GM18502 (cell line): Measurements from ENCODE around the gene CRACDL.

Experiments
- ATAC-seq: cut with Tn5 transposase; IDR thresholded peaks from one replicate; pipeline ENCODE4 v1.9.1; 2021; ENCODE audit warnings: mild to moderate bottlenecking; ENCODE audit not compliant: unreplicated experiment, poor library complexity

The CRACDL gene

DNA sequence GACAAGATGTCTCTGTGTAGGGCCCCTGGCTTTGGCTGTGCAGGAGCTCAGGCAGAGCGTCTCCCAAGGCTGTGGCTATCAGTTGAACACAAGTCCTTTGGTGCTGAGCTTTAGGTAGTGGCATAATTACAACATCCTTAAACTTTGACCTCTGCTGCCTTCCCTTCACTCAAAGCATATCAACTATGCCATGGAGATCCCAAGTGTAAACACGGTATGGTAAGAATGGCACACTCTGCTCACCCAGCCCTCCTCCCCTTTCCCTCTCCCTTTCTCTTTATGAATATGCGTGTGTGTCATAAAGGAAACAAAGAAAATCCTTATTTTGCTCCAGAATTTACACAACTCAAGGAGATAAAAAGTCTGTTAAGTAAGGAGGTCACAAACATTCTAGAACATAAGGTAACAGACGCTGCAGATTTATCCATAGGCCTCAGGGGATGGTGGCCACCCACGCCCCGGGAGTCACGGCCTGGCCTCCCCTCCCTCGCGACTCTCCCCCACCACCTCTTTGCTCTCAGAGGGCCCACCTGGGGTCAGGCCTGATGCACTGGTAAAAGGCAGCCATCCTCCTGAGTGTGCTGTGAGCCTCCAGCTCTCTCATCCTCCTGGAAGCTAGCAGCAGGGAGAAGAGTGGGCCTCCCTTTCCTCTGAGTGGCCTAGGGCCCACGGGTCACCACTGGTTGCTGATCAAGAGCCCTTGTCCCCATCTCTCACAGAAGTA is 67.3 kb downstream of the CRACDL start:
- no peak for ATAC-seq

DNA sequence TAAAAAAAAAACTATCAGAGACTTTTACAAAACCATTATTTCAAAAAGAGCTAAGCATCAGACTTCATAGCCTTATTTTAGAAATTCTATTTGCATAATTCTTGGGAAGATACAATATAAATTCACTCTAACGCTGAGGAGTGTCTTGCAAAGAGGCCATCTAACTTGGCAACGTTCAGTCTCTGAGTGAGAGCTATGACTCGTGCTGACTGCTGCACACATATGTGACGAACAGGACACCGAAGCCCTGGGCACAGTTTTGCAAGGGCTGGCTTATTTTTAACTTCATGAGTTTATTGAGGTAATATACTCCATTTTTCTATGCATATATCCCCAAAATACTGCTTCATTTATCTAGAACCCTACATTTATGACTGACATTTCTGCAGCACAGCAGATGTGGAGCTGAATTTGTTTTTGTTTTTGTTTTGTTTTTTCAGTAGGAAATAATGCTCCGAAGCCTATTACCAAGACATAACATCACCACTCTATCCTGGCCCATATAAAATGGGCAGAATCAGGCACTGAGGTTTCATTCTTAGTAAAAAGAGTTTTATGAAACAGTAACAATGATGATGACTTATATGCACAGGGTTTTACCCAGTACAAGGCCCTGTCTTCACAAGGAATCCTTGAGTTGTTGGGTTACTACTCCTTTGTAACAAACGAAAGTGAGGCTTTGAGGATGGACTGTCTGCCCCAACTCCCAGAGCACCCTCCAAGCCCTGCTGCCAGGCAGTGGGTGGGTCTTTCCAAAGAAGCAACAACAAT is 68.3 kb downstream of the CRACDL start:
- ATAC-seq: no peak

DNA sequence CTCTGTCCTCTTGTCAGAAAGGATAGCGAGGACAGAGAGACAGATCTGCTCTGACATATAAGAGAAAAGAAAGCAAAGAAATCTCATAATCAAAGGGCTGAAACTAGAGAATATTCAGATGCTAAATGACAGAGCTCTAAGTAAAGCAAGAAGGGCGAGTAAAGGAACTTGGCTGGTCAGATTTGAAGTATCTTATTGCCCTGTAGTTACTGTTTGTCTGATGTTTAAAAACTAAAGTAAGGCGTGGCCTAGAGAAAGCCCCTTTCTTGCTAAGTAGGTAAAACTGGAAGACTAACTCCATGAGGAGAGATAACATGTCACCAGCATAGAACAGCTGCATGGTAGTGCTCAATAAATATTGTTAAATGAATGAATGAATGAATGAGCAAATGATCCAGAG is 70.0 kb downstream of the CRACDL start:
- no peak for ATAC-seq

DNA sequence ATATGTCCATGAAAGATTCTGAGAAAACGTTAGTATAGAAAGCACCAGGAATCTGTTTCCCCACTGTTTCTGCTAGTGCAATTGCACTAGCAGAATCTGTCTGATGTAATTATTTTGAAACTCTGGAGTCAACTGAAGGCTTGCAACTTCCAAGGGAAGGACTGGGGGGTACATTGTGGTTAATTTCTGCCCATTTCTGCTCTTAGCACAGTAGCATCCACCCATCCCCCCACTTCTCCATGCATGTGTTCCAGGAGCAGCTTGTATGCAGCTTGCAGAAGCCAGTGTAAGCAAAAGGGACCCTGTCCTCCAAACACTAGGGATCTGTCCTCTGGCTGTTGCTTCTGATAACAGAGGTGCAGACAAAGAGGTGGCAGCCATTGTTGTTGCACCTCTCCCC is 74.4 kb downstream of the CRACDL start:
- ATAC-seq: no peak

DNA sequence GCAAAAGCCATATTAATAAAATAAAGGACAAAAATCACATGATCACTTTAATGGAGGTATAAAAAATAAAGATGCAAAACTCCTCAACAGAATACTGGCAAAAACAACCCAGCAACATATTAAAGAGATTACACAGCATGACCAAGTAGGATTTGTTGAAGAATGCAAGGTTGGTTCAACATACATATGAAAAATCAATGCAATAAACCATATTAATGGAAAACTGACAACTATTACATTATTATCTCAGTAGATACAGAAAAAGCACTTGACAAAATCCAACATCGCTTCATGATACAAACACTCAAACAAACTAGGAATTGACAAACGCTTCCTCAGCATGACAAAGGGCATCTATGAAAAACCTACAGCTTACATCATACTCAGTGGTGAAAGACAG is 76.7 kb downstream of the CRACDL start:
- ATAC-seq: no peak

DNA sequence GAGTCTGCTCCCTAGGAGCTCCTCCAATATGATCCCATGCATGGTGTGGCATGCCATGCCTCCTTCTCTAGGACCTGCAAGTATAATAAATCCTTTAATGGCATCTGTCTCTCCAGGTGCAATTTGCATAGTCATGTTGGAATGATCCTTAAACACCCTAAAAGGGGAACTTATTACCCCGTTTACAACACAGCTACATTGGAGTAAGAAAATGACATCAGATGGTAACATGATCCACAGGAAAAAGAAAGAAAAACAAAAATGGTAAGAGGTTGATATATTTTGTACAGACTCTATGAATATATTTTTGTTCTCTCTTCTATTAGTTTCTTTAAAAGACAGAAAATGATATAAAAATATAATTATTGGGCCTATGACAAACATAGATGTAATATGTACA is 79.0 kb downstream of the CRACDL start:
- ATAC-seq: no peak

DNA sequence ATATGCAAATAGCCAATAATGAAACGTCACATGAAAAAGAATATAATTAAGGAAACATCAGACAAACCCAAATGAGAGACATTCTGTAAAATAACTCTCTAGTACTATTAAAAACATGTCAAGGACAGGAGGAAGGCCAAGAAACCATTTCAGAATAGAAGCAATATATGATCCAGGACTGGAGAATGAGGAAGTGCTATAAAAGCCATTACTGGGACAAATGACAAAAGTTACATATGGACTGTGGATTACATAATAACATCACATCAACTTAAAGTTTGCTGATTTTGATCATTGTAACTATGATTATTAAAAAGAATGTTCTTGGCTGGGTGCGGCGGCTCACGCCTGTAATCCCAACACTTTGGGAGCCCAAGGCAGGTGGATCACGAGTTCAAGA is 81.3 kb downstream of the CRACDL start:
- no peak for ATAC-seq

DNA sequence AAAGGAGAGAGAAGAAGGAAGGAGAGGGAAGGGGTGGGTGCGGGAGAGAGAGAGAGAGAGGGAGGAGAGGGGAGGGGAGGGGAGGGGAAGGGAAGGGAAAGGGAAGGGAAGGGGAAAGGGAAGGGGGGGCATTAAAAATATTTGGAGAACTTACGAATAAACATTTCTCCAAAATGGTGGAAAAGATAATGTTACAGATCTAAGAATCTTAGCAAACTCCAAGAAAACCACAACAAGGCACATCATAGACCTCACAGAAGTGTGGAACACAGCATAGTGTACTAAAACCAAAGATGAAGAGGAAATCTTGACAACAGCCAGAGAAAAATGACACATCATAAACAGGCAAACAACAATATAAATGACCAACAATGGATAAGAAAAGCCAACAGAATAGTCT is 83.1 kb downstream of the CRACDL start:
- no peak for ATAC-seq

DNA sequence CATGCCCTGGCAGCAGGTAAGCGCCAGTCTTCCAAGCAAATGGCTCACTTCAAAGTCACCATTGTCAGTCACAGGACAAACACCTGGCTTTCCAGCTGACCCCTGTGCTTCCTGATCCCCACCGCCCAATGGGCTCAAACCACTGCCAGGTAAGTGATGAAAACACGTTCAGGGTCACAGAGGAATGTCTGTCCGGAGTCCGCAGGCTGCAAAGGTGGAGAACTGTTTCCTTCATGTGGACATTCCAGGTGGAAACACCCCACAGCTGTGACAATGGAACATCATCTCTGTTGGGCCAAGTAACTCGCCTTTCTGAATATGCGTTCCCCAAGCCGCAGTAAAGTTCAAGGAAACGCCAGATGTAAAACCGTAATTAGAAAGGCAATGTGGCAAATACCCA is 86.0 kb downstream of the CRACDL start:
- no peak for ATAC-seq

DNA sequence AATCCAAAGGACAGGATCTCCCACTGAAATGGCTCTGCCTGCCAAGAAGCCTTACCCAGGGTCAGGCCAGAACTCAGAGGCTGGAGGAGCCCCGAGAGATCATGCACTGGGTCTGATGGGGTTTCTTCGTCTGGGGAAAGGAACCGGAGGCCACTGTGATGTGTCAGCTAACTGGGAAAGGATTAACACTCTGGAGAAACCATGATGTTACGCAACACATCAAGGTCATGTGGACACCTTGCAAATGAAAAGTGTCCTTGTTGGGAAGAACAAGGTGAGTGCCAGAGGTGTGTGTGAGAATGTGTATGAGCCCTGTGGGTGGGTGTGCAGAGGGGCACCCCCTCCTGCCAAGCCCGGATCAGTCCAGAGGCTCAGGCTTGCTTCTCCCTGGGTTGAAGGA is 86.9 kb downstream of the CRACDL start:
- no peak for ATAC-seq

DNA sequence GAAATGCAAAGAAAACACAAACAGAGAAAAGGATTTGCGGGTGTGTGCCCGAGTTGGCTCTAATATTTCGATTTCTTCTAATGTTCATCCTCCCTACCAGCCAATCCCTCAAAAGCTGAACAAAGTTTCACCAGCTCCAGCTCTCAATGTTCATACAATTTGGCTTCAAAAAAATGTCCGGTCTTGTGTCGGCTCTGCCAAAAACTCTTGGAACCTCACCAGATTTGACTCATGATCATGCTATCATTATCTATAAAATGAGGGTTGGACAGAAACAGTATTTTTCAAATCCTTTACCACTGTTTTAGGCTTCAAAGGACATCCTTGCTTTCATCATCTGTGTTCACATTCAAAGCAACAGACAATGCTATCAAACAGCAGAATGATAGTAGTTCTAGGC is 88.2 kb downstream of the CRACDL start:
- no peak for ATAC-seq

DNA sequence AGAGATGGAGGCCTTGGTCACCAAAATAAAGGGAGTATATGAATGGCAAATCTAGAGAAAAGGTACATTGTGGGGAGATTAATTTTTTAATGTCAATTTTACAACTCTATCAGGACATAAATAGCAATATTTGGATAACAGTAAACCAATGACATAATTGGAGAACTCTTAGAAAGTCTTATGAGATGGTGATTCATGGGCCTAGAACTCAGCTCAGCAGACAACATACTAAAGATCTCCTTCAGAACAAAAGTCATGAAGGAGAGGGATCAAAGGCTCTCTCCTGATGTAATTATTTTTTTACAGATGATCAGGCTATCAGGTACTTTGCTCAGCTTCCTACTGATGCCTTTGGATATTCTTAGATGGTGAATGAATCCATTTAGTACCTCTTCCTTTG is 90.0 kb downstream of the CRACDL start:
- no peak for ATAC-seq

DNA sequence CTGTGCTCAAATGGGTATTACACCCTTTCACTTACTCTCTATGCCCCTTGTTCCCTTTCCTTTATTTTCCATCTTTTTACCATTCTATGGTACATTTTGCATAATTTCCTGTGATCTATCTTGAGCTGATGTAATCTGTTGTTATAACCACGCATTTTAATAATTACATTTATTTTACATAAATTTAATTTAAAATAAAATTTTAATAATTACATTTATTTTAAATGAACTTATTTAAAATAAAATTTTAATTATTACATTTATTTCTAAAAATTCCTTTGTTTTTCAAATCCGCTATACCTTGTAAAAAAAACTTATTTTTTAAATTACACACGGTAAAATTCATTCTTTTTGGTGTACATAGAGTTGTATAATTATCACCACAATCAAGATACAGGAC is 93.9 kb downstream of the CRACDL start:
- no peak for ATAC-seq

DNA sequence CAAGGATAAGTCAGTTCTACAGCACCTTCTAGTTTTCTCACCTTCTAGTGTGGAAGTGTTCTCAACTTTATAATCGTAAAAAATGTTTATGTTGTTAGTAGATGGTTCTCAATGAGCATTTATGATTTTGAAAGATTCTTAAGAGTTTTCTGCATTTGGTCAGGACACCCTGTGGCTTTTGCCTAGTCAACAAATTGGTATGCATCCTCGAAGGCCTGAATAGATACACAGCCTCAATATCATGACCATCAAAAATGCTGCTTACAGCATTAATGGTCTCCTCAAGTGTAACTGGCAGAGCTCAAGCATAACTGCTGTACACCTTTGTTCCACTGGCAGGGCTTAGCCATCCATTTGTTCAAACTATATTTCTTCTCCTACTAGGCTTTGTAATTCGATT is 96.7 kb downstream of the CRACDL start:
- ATAC-seq: no peak

DNA sequence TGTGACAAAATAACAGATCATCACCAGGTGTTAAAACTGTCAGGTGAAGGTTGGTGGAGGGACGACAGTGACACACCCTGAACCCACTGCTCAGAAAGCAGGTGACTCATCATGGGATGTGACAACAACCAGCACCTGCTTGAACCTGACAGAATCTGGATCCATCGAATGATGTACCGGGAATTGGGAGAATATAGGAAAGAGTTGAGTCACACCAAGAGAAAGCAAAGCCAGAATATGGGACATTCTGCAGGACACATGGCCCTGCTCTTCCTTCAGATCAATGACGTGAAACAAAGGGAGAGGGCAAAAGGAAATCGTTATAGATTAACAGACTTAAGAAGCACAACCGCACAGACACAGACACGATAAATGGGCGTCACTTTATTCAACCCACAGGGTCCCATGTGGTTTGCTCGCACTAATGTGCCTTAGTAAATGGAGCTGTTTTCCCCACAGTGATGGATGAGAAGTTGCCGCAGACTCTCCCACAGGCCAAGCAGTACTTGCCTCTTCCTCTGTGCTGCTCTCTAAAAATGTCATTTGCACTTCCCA is 100.1 kb downstream of the CRACDL start:
- ATAC-seq: no peak

DNA sequence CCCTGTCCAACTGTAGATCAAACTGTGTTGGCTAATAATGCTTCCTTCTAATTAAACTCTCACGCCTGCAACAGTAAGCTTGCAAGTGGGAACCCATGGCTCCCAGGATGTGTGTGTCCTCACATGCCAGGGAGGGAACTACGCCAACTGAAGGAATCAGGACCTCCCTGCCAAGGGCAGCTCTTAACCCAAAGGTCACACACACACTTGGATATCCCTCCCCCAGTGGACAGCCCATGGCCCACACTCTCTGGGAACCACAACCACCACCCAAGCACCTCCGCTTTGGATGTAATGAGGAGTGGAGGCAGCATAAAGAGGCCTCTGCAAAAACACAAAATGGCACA is 102.1 kb downstream of the CRACDL start:
- ATAC-seq: no peak

DNA sequence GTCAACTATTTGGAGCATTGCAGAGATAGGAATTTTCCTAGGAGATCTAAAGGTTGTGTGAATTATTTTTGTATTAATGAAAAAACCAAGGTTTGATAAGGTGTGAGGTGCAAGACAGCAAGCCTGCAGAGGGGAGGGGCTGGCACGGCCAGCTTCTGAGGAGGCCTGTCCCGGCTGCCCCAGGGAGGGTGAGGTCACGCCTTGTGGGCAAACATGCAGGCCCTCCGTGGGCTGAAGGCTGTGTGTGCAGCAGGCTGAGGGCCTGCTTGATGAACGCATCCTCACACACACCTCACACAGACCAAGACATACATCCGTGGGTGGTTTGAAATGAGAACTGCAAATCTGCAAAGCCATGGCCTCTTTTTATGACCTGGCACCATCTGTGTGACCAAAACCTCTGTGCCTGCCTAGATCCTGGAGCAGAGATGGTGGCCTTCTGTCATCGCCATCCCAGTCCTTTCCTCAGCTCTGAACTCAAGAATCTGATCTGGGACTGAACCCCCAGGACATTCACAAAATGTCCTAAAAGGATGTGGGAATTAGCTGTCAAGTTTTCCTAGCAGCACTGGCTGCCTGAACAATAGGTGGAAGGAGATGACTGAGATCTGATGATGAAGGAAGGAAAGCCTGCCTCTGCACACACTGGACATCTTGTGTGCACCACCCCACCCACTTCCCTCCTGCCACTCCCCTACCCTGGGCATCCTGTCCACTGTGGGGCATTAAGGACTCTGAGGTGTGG is 102.7 kb downstream of the CRACDL start:
- no peak for ATAC-seq

DNA sequence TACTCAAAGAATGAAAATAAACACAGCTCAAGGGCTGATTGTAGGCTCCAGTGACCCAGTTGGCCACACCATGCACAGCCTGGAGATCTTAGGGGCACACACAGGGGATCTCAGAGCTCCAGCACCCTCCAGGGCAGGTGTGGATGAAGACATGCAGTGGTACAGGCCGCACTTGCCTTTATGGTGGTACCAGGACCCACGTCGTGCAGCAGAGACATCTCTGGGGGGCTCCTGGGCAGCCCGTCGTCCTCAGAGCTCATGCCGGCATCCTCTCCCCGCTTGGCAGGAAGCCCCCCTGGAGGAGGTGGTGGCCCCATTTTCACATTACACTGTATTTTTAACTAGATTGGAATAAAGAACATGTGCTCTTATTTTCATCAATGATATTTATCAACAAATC is 103.9 kb downstream of the CRACDL start:
- ATAC-seq: no peak

DNA sequence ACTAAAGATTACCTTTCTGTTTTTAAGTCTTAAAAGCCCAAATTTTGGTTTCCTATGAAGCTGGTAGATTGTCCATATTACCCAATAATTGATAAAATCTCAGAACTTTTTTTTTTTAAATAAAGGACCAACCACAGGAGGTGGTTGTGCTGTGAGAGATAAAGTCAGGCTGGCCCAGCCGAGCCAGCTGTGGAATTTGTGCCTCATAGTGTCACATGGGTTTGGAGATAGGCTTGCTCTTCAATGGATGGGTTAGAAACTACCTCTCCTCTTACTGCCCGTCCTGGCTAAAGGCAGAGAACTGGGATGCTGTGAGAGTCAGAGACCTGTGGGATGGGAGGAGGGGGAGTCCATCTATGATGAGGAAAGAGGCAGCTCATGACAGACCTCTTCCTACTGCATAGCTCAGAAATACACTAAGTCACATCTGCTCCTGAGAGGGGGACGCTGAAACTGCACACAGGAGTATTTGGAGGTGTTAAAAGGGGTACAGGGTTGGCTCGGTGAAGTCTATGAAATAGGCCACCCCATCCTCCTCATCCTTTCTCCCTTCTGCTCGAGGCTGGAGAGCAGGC is 105.4 kb downstream of the CRACDL start:
- no peak for ATAC-seq

DNA sequence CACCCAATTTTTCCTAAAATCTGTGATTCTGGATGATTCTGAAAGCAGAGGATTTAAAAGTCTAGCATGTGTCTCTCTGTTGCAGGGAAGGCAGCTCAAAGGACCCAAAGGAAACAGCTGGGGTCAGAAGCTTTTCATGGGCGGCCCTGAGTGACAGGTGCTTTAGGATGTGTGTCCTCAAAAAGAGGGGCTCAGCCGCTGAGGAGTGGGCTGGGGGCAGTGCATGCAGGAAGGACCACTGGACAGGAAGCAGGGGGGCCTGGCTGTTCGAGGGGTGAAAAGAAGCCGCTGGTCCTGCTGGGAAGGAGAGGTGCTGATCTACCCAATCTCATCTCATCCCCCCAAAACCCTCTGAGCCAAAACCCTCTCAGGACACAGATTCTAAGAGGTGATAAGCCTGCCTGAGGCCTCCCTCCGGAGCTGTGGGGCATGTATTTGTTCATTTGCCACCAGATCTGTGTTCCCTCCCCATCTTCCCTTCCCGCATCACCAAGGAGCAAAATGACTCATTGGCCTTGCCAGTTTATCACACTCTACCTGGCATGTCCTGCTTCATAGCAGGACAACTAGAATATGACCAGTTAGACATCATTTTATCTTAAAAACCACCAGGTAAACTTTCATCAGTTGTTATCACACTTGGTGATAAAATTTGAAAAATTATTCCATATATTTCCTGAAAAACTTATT is 106.3 kb downstream of the CRACDL start:
- no peak for ATAC-seq
